Breast epithelium (tissue), 4 donors: ENCODE data around the gene RPS4Y2. TPM values are rescaled to one million over a fixed set of nuclear protein-coding genes. Genes with fewer than 3 reads are reported as not detected.

Experiments used
- DNase-seq, 2 donors: peaks; one replicate each; pipeline ENCODE4 v3.0.0-alpha.2; 2019; ENCODE audit warnings: low spot score in 2 of 2
- H3K27ac ChIP-seq, 2 donors: fragments of 200-600 bp; sonication (generic) in 1 of 2; one replicate each; pipeline ENCODE4 v1.5.1; 2016 to 2019; ENCODE audit warnings: mild to moderate bottlenecking in 1 of 2
- H3K27me3 ChIP-seq, 2 donors: fragments of 200-600 bp; sonication (generic) in 1 of 2; one replicate each; pipeline versions ENCODE4 v1.5.1 to v1.6.0; 2017 to 2019; ENCODE audit warnings: control low read depth in 1 of 2, mild to moderate bottlenecking in 1 of 2
- H3K36me3 ChIP-seq: fragments of 200-600 bp; one replicate; pipeline ENCODE4 v1.5.1; 2019
- H3K4me1 ChIP-seq, 2 donors: fragments of 200-600 bp; sonication (generic); one replicate each; pipeline ENCODE4 v1.5.1; 2016 to 2019; ENCODE audit warnings: control low read depth in 1 of 2
- H3K4me3 ChIP-seq, 3 donors: fragments of 200-600 bp; sonication (generic); 1 replicate in 2 of 3; 2 replicates in 1 of 3; pipeline ENCODE4 v1.5.1; 2016 to 2019; ENCODE audit warnings: mild to moderate bottlenecking in 3 of 3, moderate library complexity in 2 of 3
- H3K9me3 ChIP-seq, 2 donors: fragments of 200-600 bp; sonication (generic) in 1 of 2; one replicate each; pipeline ENCODE4 v1.5.1; 2016 to 2019; ENCODE audit warnings: control low read depth in 1 of 2
- CTCF ChIP-seq, 3 donors: fragments of 450-650 bp; IDR thresholded peaks; one replicate each; pipeline ENCODE4 v1.5.1; 2016 to 2017; ENCODE audit warnings: antibody characterized with exemption in 3 of 3, mild to moderate bottlenecking in 3 of 3, moderate library complexity in 3 of 3
- POLR2A ChIP-seq: fragments of 450-650 bp; IDR thresholded peaks from one replicate; pipeline ENCODE4 v1.6.1; 2016; ENCODE audit warnings: antibody characterized with exemption, mild to moderate bottlenecking, moderate library complexity
- POLR2AphosphoS5 ChIP-seq, 3 donors: sonication (generic); formaldehyde crosslinking; IDR thresholded peaks; one replicate each; pipeline ENCODE4 v1.6.1; 2017; ENCODE audit warnings: antibody characterized with exemption in 3 of 3
- intact Hi-C: fragments of 100-400 bp; cut with DNase I; formaldehyde crosslinking; loops from one replicate; pipeline ENCODE4 v1.15.1; 2023; ENCODE audit warnings: low total_unique reads
- total RNA-seq, 3 donors: library from RNA; depleted of rRNA; stranded (reverse); fragments of >200 nt; gene quantifications; one replicate each; pipeline ENCODE4 v1.1.0, GENCODE V29; 2016

The RPS4Y2 gene
- total RNA-seq, 3 donors from 2014 or later: not detected

GRCh38 chrY:20806243-20806642 lies 50.3 kb downstream of the RPS4Y2 start:
- no peak for DNase-seq
- intact Hi-C loops: no loop called here
- Histone ChIP-seq H3K36me3 (no peaks in the 10 kb centered on the region), H3K4me3 (no peak overlapping the region), H3K27ac (no peak overlapping the region), H3K27me3 (no peaks in the 10 kb centered on the region), H3K9me3 (no peaks in the 10 kb centered on the region), H3K4me1 (no peaks in the 10 kb centered on the region)
- no peak for TF ChIP-seq POLR2AphosphoS5 (IDR thresholded peaks at IDR 0.05)
- TF ChIP-seq CTCF (IDR thresholded peaks at IDR 0.05): no peak
- no peak for TF ChIP-seq POLR2A

GRCh38 chrY:20813459-20813858 lies 57.6 kb downstream of the RPS4Y2 start:
- H3K27me3 ChIP-seq: no peaks in the 10 kb centered on the region
- no peak overlapping the region for H3K4me3 ChIP-seq
- no peaks in the 10 kb centered on the region for H3K9me3 ChIP-seq
- H3K27ac ChIP-seq: no peak overlapping the region
- H3K36me3 ChIP-seq: no peaks in the 10 kb centered on the region
- intact Hi-C loops: no loop called here
- TF ChIP-seq CTCF (IDR thresholded peaks at IDR 0.05) (no peak), POLR2A (no peak), POLR2AphosphoS5 (IDR thresholded peaks at IDR 0.05) (no peak)
- DNase-seq: no peak
- H3K4me1 ChIP-seq: no peaks in the 10 kb centered on the region

- Histone ChIP-seq H3K27ac (no peak overlapping the region), H3K4me1 (no peaks in the 10 kb centered on the region), H3K4me3 (no peak overlapping the region), H3K36me3 (no peaks in the 10 kb centered on the region), H3K9me3 (no peaks in the 10 kb centered on the region), H3K27me3 (no peaks in the 10 kb centered on the region)
- DNase-seq: no peak
- intact Hi-C loops: no loop called here
- TF ChIP-seq CTCF (IDR thresholded peaks at IDR 0.05) (no peak), POLR2AphosphoS5 (IDR thresholded peaks at IDR 0.05) (no peak), POLR2A (no peak)
Observed at GRCh38 chrY:20814794-20815193, 58.9 kb downstream of the RPS4Y2 start.

- intact Hi-C loops: no loop called here
- no peaks in the 10 kb centered on the region for H3K9me3 ChIP-seq
- H3K4me1 ChIP-seq: no peaks in the 10 kb centered on the region
Observed at GRCh38 chrY:20817067-20817466, 61.2 kb downstream of the RPS4Y2 start.

More at GRCh38 chrY:20817067-20817466, 61.2 kb downstream of the RPS4Y2 start:
- H3K27me3 ChIP-seq: no peaks in the 10 kb centered on the region
- TF ChIP-seq POLR2AphosphoS5 (IDR thresholded peaks at IDR 0.05) (no peak), CTCF (IDR thresholded peaks at IDR 0.05) (no peak), POLR2A (no peak)
- H3K27ac ChIP-seq: no peak overlapping the region
- no peak for DNase-seq
- no peak overlapping the region for H3K4me3 ChIP-seq
- no peaks in the 10 kb centered on the region for H3K36me3 ChIP-seq

Other genes starting within 250 kb of the RPS4Y2 start
- gene EIF1AY, start 180.3 kb upstream of the RPS4Y2 start, total RNA-seq: 10 to 100 TPM in 1 of 3 donors, not detected in 2; 20.3 TPM